Adrenal gland (tissue), 5 donors: ENCODE data around the gene SULT2A1.

Experiments
- CTCF ChIP-seq, 6 experiments: fragments of 450-650 bp in 4 of 6; fragments of 200-600 bp in 2 of 6; sonication (generic) in 1 of 6; IDR thresholded peaks; 1 replicate in 5 of 6; 2 replicates in 1 of 6; pipeline versions ENCODE4 v1.5.1 to v1.8.0; 2016 to 2021; ENCODE audit warnings: antibody characterized with exemption in 6 of 6, mild to moderate bottlenecking in 2 of 6, moderate library complexity in 1 of 6
- POLR2A ChIP-seq, 2 donors: fragments of 450-650 bp; IDR thresholded peaks; one replicate each; pipeline ENCODE4 v1.6.1; 2017; ENCODE audit warnings: antibody characterized with exemption in 2 of 2, mild to moderate bottlenecking in 2 of 2, moderate library complexity in 1 of 2
- donor health status: DM: no; HTN: no; CAD: no.

GRCh38 chr19:47885067-47885463, 1.1 kb downstream of the SULT2A1 start:
- TF ChIP-seq CTCF (IDR thresholded peaks at IDR 0.05) (no peak), POLR2A (IDR thresholded peaks at IDR 0.05) (peak in 1 of 2 donors; percentile 52)
